Measurements from ENCODE around the gene NR2E1.

NR2E1 gene

DNA sequence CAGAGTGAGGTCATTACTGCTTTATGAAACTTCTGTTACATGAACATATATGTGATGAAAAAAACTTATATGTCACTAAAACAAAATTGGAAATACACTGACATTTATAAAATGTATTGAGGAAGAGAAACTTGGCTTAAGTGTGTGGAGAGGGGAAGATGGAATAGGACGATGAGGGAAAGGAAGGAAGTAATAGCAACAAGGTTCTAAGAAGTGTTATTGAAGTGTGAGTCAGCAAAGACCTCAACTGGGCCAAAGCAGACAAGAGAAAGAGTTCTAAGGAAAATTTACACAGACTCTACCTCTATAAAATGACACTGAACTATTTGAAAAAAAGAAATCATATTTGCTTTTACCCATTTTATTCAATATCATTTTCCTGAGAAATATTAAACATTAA lies 56.7 kb downstream of the NR2E1 start:
- H3K4me3 ChIP-seq (replicated peaks in 1 of 2; ENCODE audit: low read depth in 2 of 2, low read length in 2 of 2) = no peak overlapping the region
- peak; percentile 26 to 28 for DNase-seq (ENCODE audit: low read depth in 2 of 2)
- TF ChIP-seq, protein P1, sequence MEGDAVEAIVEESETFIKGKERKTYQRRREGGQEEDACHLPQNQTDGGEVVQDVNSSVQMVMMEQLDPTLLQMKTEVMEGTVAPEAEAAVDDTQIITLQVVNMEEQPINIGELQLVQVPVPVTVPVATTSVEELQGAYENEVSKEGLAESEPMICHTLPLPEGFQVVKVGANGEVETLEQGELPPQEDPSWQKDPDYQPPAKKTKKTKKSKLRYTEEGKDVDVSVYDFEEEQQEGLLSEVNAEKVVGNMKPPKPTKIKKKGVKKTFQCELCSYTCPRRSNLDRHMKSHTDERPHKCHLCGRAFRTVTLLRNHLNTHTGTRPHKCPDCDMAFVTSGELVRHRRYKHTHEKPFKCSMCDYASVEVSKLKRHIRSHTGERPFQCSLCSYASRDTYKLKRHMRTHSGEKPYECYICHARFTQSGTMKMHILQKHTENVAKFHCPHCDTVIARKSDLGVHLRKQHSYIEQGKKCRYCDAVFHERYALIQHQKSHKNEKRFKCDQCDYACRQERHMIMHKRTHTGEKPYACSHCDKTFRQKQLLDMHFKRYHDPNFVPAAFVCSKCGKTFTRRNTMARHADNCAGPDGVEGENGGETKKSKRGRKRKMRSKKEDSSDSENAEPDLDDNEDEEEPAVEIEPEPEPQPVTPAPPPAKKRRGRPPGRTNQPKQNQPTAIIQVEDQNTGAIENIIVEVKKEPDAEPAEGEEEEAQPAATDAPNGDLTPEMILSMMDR (IDR thresholded peaks at IDR 0.05; ENCODE audit: low read depth, low read length) = no peak

DNA sequence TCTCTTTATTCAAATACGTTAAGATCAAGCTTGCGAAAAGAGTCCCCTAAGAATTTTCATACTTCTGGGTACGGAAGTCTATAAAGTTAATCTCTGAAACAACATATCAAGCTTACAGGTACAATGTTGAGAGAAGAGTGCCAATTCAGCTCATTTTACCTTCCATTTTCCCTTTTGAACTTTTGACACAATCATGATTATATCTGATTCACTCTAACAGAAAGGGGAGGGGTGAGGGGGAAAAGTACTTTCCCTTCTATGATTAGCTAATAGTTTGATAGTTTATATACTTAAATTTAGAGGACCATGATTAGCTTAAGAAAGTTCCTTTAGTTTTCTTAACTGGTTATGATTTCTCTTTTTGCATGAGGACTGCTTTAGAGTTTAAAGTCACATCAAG lies 61.5 kb downstream of the NR2E1 start:
- DNase-seq (ENCODE audit: low read depth in 2 of 2) = no peak
- H3K4me3 ChIP-seq (replicated peaks in 1 of 2; ENCODE audit: low read depth in 2 of 2, low read length in 2 of 2) = no peak overlapping the region
- TF ChIP-seq, protein P1 (IDR thresholded peaks at IDR 0.05; ENCODE audit: low read depth, low read length) = no peak

DNA sequence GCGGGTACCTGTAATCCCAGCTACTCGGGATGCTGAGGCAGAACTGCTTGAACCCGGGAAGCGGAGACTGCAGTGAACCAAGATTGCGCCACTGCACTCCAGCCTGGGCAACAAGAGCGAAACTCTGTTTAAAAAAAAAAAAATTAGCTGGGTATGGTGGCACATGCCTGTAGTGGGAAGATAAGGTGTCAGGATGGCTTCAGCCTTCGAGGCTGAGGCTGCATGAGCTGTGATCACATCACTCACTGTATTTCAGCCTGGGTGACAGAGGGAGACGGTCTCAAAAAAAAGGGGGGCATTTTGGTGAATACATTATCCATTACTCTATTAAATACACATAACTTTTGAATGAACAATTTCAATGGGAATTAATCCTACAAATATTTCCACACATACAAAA lies 62.6 kb downstream of the NR2E1 start:
- TF ChIP-seq, protein P1 (IDR thresholded peaks at IDR 0.05; ENCODE audit: low read depth, low read length) = no peak
- no peak overlapping the region for H3K4me3 ChIP-seq (replicated peaks in 1 of 2; ENCODE audit: low read depth in 2 of 2, low read length in 2 of 2)
- DNase-seq (ENCODE audit: low read depth in 2 of 2) = no peak

DNA sequence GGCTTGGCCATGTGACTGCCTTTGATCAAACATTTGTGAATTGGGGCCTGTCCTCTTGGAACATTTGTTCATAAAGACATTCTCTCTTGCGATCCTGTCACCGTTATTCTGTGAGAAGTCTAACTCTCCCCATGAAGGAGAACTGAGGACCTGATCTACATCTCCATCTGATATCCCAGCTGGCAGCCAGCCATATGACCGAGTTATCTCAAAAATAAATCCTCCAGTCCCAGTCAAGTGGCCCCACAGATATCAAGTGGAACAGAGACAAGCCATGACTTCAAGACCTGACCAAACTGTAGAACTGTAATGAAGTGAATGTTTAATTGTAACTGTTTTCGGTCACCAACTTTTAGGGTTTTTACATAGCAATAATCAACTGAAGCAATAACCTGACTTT lies 69.3 kb downstream of the NR2E1 start:
- no peak for DNase-seq (ENCODE audit: low read depth in 2 of 2)
- no peak overlapping the region for H3K4me3 ChIP-seq (replicated peaks in 1 of 2; ENCODE audit: low read depth in 2 of 2, low read length in 2 of 2)
- TF ChIP-seq, protein P1 (IDR thresholded peaks at IDR 0.05; ENCODE audit: low read depth, low read length) = no peak

DNA sequence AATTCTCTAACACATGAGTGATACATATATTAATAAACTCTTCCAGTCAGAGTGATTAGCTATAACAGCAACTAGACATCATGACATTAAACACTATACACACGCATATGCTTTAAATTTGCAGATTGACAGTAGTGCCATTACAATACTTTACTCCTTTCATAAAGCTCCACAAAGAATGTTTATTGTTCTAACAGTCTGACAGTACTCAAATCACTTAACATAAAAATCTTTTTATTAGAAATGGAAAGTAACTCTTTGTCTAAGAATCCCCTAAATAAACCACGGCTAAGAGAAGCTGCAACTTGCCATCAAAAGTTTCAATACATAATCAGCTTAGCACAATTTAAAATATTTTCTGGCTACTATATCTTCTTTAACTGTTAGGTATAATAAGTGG lies 71.0 kb downstream of the NR2E1 start:
- TF ChIP-seq, protein P1 (IDR thresholded peaks at IDR 0.05; ENCODE audit: low read depth, low read length) = no peak
- no peak overlapping the region for H3K4me3 ChIP-seq (replicated peaks in 1 of 2; ENCODE audit: low read depth in 2 of 2, low read length in 2 of 2)
- no peak for DNase-seq (ENCODE audit: low read depth in 2 of 2)

DNA sequence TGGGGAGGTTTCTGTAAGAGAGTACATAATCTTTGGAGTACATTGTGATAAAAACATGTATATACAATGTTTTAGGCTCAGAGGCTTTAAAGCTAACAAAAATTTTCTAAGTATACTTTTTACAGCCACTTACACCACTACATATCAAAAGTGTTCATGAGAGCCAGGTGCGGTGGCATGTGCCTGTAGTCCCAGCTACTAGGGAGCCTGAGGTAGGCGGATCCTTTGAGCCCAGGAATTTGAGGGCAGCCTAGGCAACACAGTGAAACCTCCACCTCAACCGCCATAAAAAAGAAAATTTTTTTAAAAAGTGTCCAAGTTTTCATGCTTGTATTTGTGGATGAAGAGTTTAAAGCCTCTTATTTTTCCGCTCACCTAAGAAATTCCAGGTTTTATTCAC lies 72.5 kb downstream of the NR2E1 start:
- TF ChIP-seq, protein P1 (IDR thresholded peaks at IDR 0.05; ENCODE audit: low read depth, low read length) = no peak

More for the DNA sequence above, 72.5 kb downstream of the NR2E1 start:
- no peak for DNase-seq (ENCODE audit: low read depth in 2 of 2)
- H3K4me3 ChIP-seq (replicated peaks in 1 of 2; ENCODE audit: low read depth in 2 of 2, low read length in 2 of 2) = no peak overlapping the region
